Measurements from ENCODE around the gene MRPL48. TPM values are rescaled to one million over a fixed set of nuclear protein-coding genes. Genes with fewer than 3 reads are reported as not detected.
"Not testable (repeated sequence)": the region's sequence is repeated elsewhere in the genome, so short reads cannot be mapped to it uniquely, and the experiment has no call there.

The MRPL48 gene
- total RNA-seq, 2 donors from 2014 or later = 9.2 to 17.9 TPM

DNA sequence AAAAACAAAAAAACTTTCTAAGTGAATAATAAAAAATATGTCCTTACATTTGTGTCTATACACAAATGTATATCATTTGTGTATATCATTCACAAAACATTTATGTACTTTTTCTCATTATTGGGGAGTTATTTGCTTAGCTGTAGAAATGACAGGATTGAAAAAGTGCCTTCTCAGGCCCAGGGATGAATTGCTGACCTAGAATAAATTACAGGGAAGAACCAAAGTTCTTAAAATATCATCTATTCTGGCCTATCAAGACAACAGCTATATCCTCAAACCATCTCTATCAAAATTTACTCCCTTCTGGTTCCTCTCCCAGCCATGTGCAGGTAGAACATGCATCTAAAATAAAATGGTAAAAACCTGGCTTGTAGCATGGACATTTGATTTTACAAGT, 24.9 kb upstream of the MRPL48 start:
- intact Hi-C loops (cut with DNase I) = no loop called here
- Histone ChIP-seq H3K27ac (no peak overlapping the region), H3K36me3 (replicated peaks in 1 of 2; ENCODE audit: insufficient read depth in 1 of 2, low read depth in 2 of 2) (no peaks in the 10 kb centered on the region), H3K4me3 (no peak overlapping the region), H3K4me1 (peaks cover 22% of the 10 kb centered on the region), H3K27me3 (no peaks in the 10 kb centered on the region), H3K9me3 (no peaks in the 10 kb centered on the region)
- DNase-seq = no peak
- TF ChIP-seq CTCF (IDR thresholded peaks at IDR 0.05) (no peak), POLR2A (IDR thresholded peaks at IDR 0.05) (no peak)
- ATAC-seq = no peak

DNA sequence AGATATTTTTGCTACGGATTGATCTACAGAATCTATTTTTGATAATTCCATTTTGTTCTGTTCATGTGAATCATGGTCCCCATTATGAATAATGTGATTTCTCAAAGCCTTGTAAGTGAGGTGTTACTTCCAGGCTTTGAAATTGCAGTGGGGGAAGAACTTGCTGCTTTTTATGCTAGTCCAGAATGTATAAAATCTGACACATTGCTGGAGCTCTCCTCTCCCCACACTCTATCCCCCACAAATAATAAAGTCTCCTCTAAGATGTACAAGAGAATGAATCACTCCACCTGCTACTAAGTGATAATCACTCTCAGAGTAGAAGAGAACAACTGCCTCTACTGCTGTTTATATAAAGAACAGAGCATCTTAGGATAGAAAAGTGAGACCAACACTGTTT, 20.9 kb upstream of the MRPL48 start:
- DNase-seq (no peak), ATAC-seq (no peak)
- WGBS, 2 donors = 17 to 22% methylated on average over 1 of the region's 1 CpG
- TF ChIP-seq CTCF (IDR thresholded peaks at IDR 0.05) (no peak), POLR2A (IDR thresholded peaks at IDR 0.05) (no peak)
- peaks cover 6% of the 10 kb centered on the region for H3K4me1 ChIP-seq
- H3K27ac ChIP-seq = no peak overlapping the region
- no peak overlapping the region for H3K4me3 ChIP-seq
- H3K9me3 ChIP-seq = no peaks in the 10 kb centered on the region
- no peaks in the 10 kb centered on the region for H3K27me3 ChIP-seq
- intact Hi-C loops (cut with DNase I) = no loop called here
- H3K36me3 ChIP-seq (replicated peaks in 1 of 2; ENCODE audit: insufficient read depth in 1 of 2, low read depth in 2 of 2) = no peaks in the 10 kb centered on the region

GRCh38 chr11:73770811-73771210, 16.9 kb upstream of the MRPL48 start:
- H3K36me3 ChIP-seq (replicated peaks in 1 of 2; ENCODE audit: insufficient read depth in 1 of 2, low read depth in 2 of 2); H3K27ac ChIP-seq; H3K27me3 ChIP-seq; H3K9me3 ChIP-seq; DNase-seq; H3K4me3 ChIP-seq; H3K4me1 ChIP-seq; intact Hi-C loops (cut with DNase I); ATAC-seq: not testable (repeated sequence)
- 87 to 92% methylated on average over 7 of the region's 7 CpGs for WGBS, 2 donors

DNA sequence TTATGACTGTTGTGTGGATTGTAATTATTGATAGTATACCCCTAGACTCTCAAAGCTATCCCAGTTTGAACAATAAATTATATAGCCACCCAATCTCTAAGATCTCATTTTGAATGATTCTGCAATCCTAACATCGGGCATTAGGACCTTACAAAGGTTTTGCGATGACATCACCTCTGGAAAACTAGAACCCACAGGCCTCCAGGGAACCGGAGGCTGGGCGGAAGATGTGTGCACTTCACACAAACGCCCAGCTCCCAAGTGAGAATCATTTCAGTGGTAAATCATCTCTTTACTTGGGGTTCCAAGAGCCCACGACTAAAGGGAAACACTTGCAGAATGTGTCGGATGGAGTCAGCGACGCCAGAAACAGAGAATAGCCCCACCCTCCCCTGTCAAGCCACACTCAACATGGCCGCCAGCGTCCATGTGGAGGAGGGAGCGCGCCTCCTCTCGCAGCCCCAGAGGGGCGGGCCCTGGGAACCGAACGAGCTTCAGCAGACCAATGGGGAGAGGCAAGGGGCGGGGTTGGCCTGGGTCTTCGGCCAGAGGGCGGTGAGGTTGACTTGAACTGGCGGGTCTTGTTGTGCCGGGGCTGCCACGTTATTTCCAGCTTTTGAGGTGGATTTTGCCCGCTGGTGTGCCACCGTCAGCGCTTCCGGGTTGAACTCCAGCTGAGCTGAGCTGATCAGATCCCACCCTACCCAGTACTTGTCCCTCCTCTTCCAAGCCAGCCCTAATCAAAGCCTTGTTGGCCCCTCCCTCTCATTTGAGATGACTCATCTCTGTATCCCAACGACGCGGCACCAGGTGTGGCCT, 8.4 kb upstream of the MRPL48 start:
- Histone ChIP-seq H3K4me1 (peaks cover 12% of the 10 kb centered on the region), H3K27me3 (no peaks in the 10 kb centered on the region), H3K4me3 (peak overlapping the region in 1 of 2 donors; percentile 9), H3K36me3 (replicated peaks in 1 of 2; ENCODE audit: insufficient read depth in 1 of 2, low read depth in 2 of 2) (no peaks in the 10 kb centered on the region), H3K9me3 (no peaks in the 10 kb centered on the region), H3K27ac (peak overlapping the region; percentile 90 to 98 (median 92))
- ATAC-seq = peak; percentile 99
- 0% methylated on average over 19 to 30 of the region's 30 CpGs for WGBS, 2 donors
- peak in 2 of 7 experiments; percentile 2 to 17 for TF ChIP-seq CTCF (IDR thresholded peaks at IDR 0.05)
- TF ChIP-seq POLR2A (IDR thresholded peaks at IDR 0.05) = peak; percentile 30 to 80 (median 76)
- intact Hi-C loops (cut with DNase I) = no loop called here
- DNase-seq = peak; percentile 99

GRCh38 chr11:73781303-73781702, 6.4 kb upstream of the MRPL48 start:
- DNase-seq (no peak), ATAC-seq (no peak)
- H3K4me1 ChIP-seq = peaks cover 12% of the 10 kb centered on the region
- TF ChIP-seq POLR2A (IDR thresholded peaks at IDR 0.05) = no peak
- TF ChIP-seq CTCF (IDR thresholded peaks at IDR 0.05) = no peak
- no peak overlapping the region for H3K4me3 ChIP-seq
- H3K27ac ChIP-seq = no peak overlapping the region
- no peaks in the 10 kb centered on the region for H3K27me3 ChIP-seq
- intact Hi-C loops (cut with DNase I) = no loop called here
- H3K36me3 ChIP-seq (replicated peaks in 1 of 2; ENCODE audit: insufficient read depth in 1 of 2, low read depth in 2 of 2) = no peaks in the 10 kb centered on the region
- WGBS, 2 donors = 90 to 93% methylated on average over 6 of the region's 6 CpGs
- no peaks in the 10 kb centered on the region for H3K9me3 ChIP-seq

All from body of pancreas (tissue), 4 donors.